ENCODE measurements around the gene RADIL. TPM values are rescaled to one million over a fixed set of nuclear protein-coding genes. Genes with fewer than 3 reads are reported as not detected.

RADIL gene
- total and polyA plus RNA-seq, 2 donors (not counting 1 experiment from before 2014, with no cell fraction given) = not detected

GRCh38 chr7:4753598-4754432, 129.7 kb downstream of the RADIL start:
- H3K4me3 ChIP-seq (ENCODE audit: control extremely low read depth in 1 of 5, extremely low read depth in 1 of 5, insufficient read depth in 1 of 5, low read depth in 2 of 5, low read length in 4 of 5) = no peak overlapping the region
- Mint-ChIP-seq H3K27me3 (no peaks in the 10 kb centered on the region), H3K27ac (no peak overlapping the region), H3K4me1 (peaks cover 15% of the 10 kb centered on the region), H3K4me3 (no peak overlapping the region), H3K9me3 (ENCODE audit: insufficient read depth) (no peaks in the 10 kb centered on the region)
- no peaks in the 10 kb centered on the region for H3K9me3 ChIP-seq (ENCODE audit: control extremely low read depth in 1 of 3, control insufficient read depth in 2 of 3, insufficient read depth in 1 of 3, low read length in 2 of 3)
- H3K9ac ChIP-seq (ENCODE audit: low read length) = no peak overlapping the region
- peak; percentile 81 for DNase-seq
- 42% methylated on average over 24 of the region's 31 CpGs for WGBS (ENCODE audit: insufficient coverage)
- H3K4me1 ChIP-seq (ENCODE audit: control insufficient read depth in 2 of 2, insufficient read depth in 2 of 2, low read length in 2 of 2) = peaks cover 0 to 11% of the 10 kb centered on the region in 2 donors
- H3K79me2 ChIP-seq (ENCODE audit: control insufficient read depth, insufficient read depth, low read length) = peaks cover 79% of the 10 kb centered on the region
- peak; percentile 91 for ATAC-seq (ENCODE audit: low read depth)
- H3K4me2 ChIP-seq (replicated peaks; ENCODE audit: low read depth, low read length, poor library complexity, severe bottlenecking) = peak overlapping the region; percentile 4
- peaks cover 48% of the 10 kb centered on the region for H4K20me1 ChIP-seq (ENCODE audit: control insufficient read depth, insufficient read depth, low read length, poor library complexity, severe bottlenecking)
- peaks cover 0 to 63% of the 10 kb centered on the region in 2 experiments for H3K36me3 ChIP-seq (replicated peaks in 1 of 2; ENCODE audit: control extremely low read depth in 1 of 2, control insufficient read depth in 1 of 2, extremely low read depth in 1 of 2, insufficient read depth in 2 of 2, low read length in 1 of 2)
- intact Hi-C loops (cut with micrococcal nuclease) = loop anchor here (5.0 kb wide), 1 partner anchor 72 kb away; the partner anchor contains the start of gene FOXK1
- no peak overlapping the region for H3K27ac ChIP-seq (ENCODE audit: low read length in 2 of 2)
- TF ChIP-seq CTCF (IDR thresholded peaks at IDR 0.05) (peak; percentile 86), EZH2 (IDR thresholded peaks at IDR 0.05; ENCODE audit: borderline replicate concordance, insufficient read depth, low read depth, low read length, poor library complexity, severe bottlenecking) (no peak)
- ChIA-PET CTCF (interaction anchor here (0.7 to 4.1 kb wide), 12 partner anchors 7 to 146 kb away, joined by 3 to 21 read pairs (median 4); no protein-coding TSS in a partner anchor), POLR2A (no interaction called here)
- H3K27me3 ChIP-seq (replicated peaks in 1 of 4; ENCODE audit: control extremely low read depth in 1 of 4, control insufficient read depth in 3 of 4, insufficient read depth in 4 of 4, low read length in 3 of 4) = no peaks in the 10 kb centered on the region
- H2AFZ ChIP-seq (ENCODE audit: insufficient read depth, low read depth, low read length, poor library complexity, severe bottlenecking) = no peak overlapping the region

GRCh38 chr7:4751398-4751947, 132.0 kb downstream of the RADIL start:
- intact Hi-C loops (cut with micrococcal nuclease) = loop anchor here (5.0 kb wide), 1 partner anchor 69 kb away; the partner anchor contains the start of gene FOXK1
- H3K4me3 ChIP-seq (ENCODE audit: control extremely low read depth in 1 of 5, extremely low read depth in 1 of 5, insufficient read depth in 1 of 5, low read depth in 2 of 5, low read length in 4 of 5) = no peak overlapping the region
- no peaks in the 10 kb centered on the region for H3K27me3 ChIP-seq (replicated peaks in 1 of 4; ENCODE audit: control extremely low read depth in 1 of 4, control insufficient read depth in 3 of 4, insufficient read depth in 4 of 4, low read length in 3 of 4)
- no peaks in the 10 kb centered on the region for H3K27me3 Mint-ChIP-seq
- peaks cover 0 to 51% of the 10 kb centered on the region in 2 experiments for H3K36me3 ChIP-seq (replicated peaks in 1 of 2; ENCODE audit: control extremely low read depth in 1 of 2, control insufficient read depth in 1 of 2, extremely low read depth in 1 of 2, insufficient read depth in 2 of 2, low read length in 1 of 2)
- peaks cover 56% of the 10 kb centered on the region for H4K20me1 ChIP-seq (ENCODE audit: control insufficient read depth, insufficient read depth, low read length, poor library complexity, severe bottlenecking)
- H3K79me2 ChIP-seq (ENCODE audit: control insufficient read depth, insufficient read depth, low read length) = peaks cover 96% of the 10 kb centered on the region
- ChIA-PET POLR2A (no interaction called here), CTCF (no interaction called here)
- no peak overlapping the region for H3K4me3 Mint-ChIP-seq
- H2AFZ ChIP-seq (ENCODE audit: insufficient read depth, low read depth, low read length, poor library complexity, severe bottlenecking) = no peak overlapping the region
- no peak overlapping the region for H3K4me2 ChIP-seq (replicated peaks; ENCODE audit: low read depth, low read length, poor library complexity, severe bottlenecking)
- H3K27ac Mint-ChIP-seq = no peak overlapping the region
- peaks cover 3 to 21% of the 10 kb centered on the region in 2 donors for H3K4me1 ChIP-seq (ENCODE audit: control insufficient read depth in 2 of 2, insufficient read depth in 2 of 2, low read length in 2 of 2)
- ATAC-seq (ENCODE audit: low read depth) (no peak), DNase-seq (no peak)
- H3K4me1 Mint-ChIP-seq = peaks cover 26% of the 10 kb centered on the region
- no peak overlapping the region for H3K27ac ChIP-seq (ENCODE audit: low read length in 2 of 2)
- no peaks in the 10 kb centered on the region for H3K9me3 ChIP-seq (ENCODE audit: control extremely low read depth in 1 of 3, control insufficient read depth in 2 of 3, insufficient read depth in 1 of 3, low read length in 2 of 3)
- WGBS (ENCODE audit: insufficient coverage) = 97% methylated on average over 18 of the region's 20 CpGs
- TF ChIP-seq EZH2 (IDR thresholded peaks at IDR 0.05; ENCODE audit: borderline replicate concordance, insufficient read depth, low read depth, low read length, poor library complexity, severe bottlenecking) = no peak
- no peak for TF ChIP-seq CTCF (IDR thresholded peaks at IDR 0.05)
- H3K9me3 Mint-ChIP-seq (ENCODE audit: insufficient read depth) = no peaks in the 10 kb centered on the region
- H3K9ac ChIP-seq (ENCODE audit: low read length) = no peak overlapping the region
